ENCODE measurements around the gene VSIR. TPM values are rescaled to one million over a fixed set of nuclear protein-coding genes. Genes with fewer than 3 reads are reported as not detected.

The VSIR gene
- total RNA-seq, 4 donors from 2014 or later, result 34.7 to 83.6 (median 61.6) TPM

- Histone ChIP-seq H3K4me3 (no peak overlapping the region), H3K36me3 (peaks cover 0 to 92% of the 10 kb centered on the region in 2 donors), H3K27me3 (no peaks in the 10 kb centered on the region), H3K27ac (peak overlapping the region in 3 of 4 donors; percentile 53 to 78 (median 56)), H3K9me3 (no peaks in the 10 kb centered on the region), H3K4me1 (peaks cover 0 to 84% (median 13%) of the 10 kb centered on the region in 3 donors)
- TF ChIP-seq EP300 (IDR thresholded peaks at IDR 0.05) (no peak), POLR2AphosphoS5 (IDR thresholded peaks at IDR 0.05) (no peak), CTCF (IDR thresholded peaks at IDR 0.05) (no peak), POLR2A (IDR thresholded peaks at IDR 0.05) (no peak)
- 70% methylated on average over 2 of the region's 11 CpGs; no CpG with 5 or more reads in 1 of the 2 donors for WGBS, 2 donors (ENCODE audit: low coverage in 1 of 2)
- no peak for ATAC-seq
Observed at GRCh38 chr10:71757399-71757922, 15.9 kb downstream of the VSIR start.

GRCh38 chr10:71756311-71757191 lies 16.8 kb downstream of the VSIR start:
- Histone ChIP-seq H3K9me3 (no peaks in the 10 kb centered on the region), H3K27ac (peak overlapping the region in 3 of 4 donors; percentile 53 to 78 (median 56)), H3K4me3 (no peak overlapping the region), H3K27me3 (no peaks in the 10 kb centered on the region), H3K4me1 (peaks cover 0 to 83% (median 7%) of the 10 kb centered on the region in 3 donors), H3K36me3 (peaks cover 0 to 92% of the 10 kb centered on the region in 2 donors)
- 78 to 85% methylated on average over 6 to 12 of the region's 12 CpGs for WGBS, 2 donors (ENCODE audit: low coverage in 1 of 2)
- no peak for TF ChIP-seq CTCF (IDR thresholded peaks at IDR 0.05)
- no peak for TF ChIP-seq EP300 (IDR thresholded peaks at IDR 0.05)
- no peak for TF ChIP-seq POLR2A (IDR thresholded peaks at IDR 0.05)
- TF ChIP-seq POLR2AphosphoS5 (IDR thresholded peaks at IDR 0.05), result no peak
- no peak for ATAC-seq

GRCh38 chr10:71755179-71755879 lies 18.0 kb downstream of the VSIR start:
- H3K4me3 ChIP-seq, result no peak overlapping the region
- peaks cover 0 to 92% of the 10 kb centered on the region in 2 donors for H3K36me3 ChIP-seq
- 100% methylated on average over 2 of the region's 16 CpGs for WGBS, 2 donors (ENCODE audit: low coverage in 1 of 2)
- no peaks in the 10 kb centered on the region for H3K9me3 ChIP-seq
- TF ChIP-seq EP300 (IDR thresholded peaks at IDR 0.05), result no peak
- TF ChIP-seq POLR2AphosphoS5 (IDR thresholded peaks at IDR 0.05), result no peak
- TF ChIP-seq CTCF (IDR thresholded peaks at IDR 0.05), result no peak
- no peak for TF ChIP-seq POLR2A (IDR thresholded peaks at IDR 0.05)
- no peak for ATAC-seq
- peaks cover 0 to 84% (median 10%) of the 10 kb centered on the region in 3 donors for H3K4me1 ChIP-seq
- H3K27me3 ChIP-seq, result no peaks in the 10 kb centered on the region
- peak overlapping the region in 2 of 4 donors; percentile 4 to 78 for H3K27ac ChIP-seq

GRCh38 chr10:71754562-71754961 lies 18.8 kb downstream of the VSIR start:
- no peak overlapping the region for H3K4me3 ChIP-seq
- no peak for ATAC-seq
- TF ChIP-seq EP300 (IDR thresholded peaks at IDR 0.05), result no peak
- no peak for TF ChIP-seq CTCF (IDR thresholded peaks at IDR 0.05)
- no peak for TF ChIP-seq POLR2A (IDR thresholded peaks at IDR 0.05)
- TF ChIP-seq POLR2AphosphoS5 (IDR thresholded peaks at IDR 0.05), result no peak
- peaks cover 0 to 98% of the 10 kb centered on the region in 2 donors for H3K36me3 ChIP-seq
- no peaks in the 10 kb centered on the region for H3K9me3 ChIP-seq
- H3K4me1 ChIP-seq, result peaks cover 0 to 90% (median 18%) of the 10 kb centered on the region in 3 donors
- H3K27me3 ChIP-seq, result no peaks in the 10 kb centered on the region
- H3K27ac ChIP-seq, result peak overlapping the region in 3 of 4 donors; percentile 22 to 78 (median 60)
- 86 to 100% methylated on average over 2 to 3 of the region's 3 CpGs for WGBS, 2 donors (ENCODE audit: low coverage in 1 of 2)
